NCI-H146 treated with DMSO at 0.1 percent for 48 hours (cell line): ENCODE results near the gene TBX20.
A peak's percentile ranks its signal among the peaks of the same experiment; 100 is the strongest.
"Not testable (repeated sequence)": the region's sequence is repeated elsewhere in the genome, so short reads cannot be mapped to it uniquely, and the experiment has no call there.

Source experiments
- DNase-seq: peaks from one replicate; lab custom pipeline; 2025; ENCODE audit not compliant: unreplicated experiment; lab: John Stamatoyannopoulos, UW

TBX20 gene

DNA sequence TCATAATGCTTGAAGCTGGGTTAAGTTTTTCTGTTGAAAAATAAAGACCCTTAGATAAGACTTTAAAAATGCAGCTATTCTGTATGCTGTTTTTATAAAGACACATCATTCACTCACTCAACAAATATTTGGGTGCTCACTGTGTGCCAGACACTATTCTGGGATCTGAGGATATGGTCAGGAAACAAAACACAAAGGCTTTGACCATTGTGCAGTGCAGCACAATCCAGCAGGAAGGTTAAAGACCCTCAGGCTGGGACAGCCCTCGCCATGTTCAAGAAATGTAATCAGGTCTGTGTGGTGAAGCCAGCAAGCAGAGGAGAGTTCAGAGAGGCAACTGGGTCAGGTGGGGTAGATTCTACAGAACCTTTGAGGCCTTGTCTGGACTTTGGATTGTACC, 31.5 kb downstream of the TBX20 start:
- DNase-seq, result not testable (repeated sequence)

DNA sequence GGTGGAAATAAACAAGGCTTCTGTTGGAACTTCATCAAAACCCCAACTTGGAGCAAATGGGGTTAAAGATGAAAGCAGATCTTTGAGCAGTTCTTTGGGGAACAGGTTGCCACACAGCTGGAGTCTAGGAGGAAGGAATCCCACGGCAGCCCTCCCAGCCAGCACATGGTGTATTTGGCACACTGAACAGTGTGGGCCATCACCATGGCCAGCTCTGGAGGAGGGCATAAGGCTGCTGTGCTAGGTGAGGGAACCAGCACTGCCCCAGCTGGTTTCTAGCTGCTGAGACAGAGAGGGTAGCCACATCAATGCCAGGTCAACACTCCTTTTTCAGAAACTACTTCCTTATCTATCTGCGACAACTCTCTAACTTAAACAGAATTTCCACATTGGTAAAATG, 33.7 kb downstream of the TBX20 start:
- not testable (repeated sequence) for DNase-seq

DNA sequence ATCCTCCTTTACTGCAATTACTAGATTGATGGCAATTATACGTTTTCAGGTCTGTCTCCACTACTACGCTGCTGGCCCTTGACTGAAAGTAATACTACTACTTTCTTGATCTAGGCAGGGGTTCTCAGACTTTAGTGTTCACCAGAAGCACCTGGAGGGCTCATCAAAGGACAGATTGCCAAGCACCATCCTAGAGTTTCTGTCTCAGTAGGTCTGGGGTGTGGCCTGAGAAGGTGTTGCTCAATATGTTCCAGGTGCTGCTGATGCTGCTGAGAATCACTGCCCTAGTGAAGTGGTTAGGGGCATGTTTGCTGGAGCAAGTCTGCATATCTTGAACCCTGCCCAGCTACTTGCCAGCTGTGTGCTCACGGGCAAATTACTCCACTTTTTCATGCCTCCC, 37.9 kb downstream of the TBX20 start:
- DNase-seq, result not testable (repeated sequence)

DNA sequence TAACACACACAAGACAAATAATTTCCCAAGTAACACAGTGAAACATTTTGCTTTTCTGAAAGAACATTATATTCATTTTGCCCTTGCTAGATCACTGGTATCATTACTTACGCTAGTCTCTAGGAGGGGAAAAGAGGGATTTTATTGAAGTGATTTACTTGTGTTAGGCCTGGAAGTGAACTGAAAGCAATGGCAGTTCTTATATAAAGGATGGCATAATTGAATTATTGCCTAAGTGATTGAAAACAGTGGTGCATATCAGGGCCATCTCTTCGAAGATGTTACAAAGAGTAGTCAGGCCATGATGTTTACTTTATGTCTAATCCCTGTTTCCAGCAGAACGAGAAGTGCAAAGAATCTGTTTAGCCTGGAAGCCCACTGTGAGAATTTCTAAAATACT, 38.8 kb downstream of the TBX20 start:
- not testable (repeated sequence) for DNase-seq

DNA sequence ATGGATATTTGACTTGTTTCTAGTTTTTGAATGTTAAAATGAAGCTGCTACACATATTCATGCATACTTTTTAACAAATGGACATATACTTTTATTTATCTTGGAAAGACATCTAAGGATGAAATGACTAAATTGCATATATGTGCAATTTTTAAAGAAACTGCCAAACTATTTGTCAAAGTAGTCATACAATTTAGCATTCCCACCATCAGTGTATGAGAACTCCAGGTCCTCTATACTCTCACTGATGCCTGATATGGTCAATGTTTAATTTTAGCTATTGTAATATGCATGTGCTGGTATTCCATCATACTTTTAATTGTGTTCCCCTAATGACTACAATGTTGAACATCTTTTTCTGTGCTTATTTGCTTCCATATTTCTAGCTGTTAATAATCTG, 47.0 kb downstream of the TBX20 start:
- not testable (repeated sequence) for DNase-seq

DNA sequence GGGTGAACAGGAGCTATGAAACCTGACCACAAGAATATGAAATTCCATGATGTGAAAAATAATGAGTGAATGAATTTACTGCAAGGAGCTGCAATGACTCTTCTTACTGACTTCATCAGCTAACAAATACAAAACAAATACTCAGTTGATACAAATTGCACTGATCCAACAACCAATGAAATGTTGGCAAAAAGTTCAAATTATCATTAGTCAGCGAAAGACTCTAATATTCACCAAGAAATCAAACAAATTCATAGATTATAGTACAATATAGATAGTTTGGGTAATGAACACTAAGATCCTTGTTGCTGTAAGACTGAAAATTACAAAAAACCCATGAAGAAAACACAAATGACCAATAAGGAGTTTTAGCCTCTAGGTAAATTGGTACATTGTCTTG, 49.0 kb downstream of the TBX20 start:
- DNase-seq, result not testable (repeated sequence)

DNA sequence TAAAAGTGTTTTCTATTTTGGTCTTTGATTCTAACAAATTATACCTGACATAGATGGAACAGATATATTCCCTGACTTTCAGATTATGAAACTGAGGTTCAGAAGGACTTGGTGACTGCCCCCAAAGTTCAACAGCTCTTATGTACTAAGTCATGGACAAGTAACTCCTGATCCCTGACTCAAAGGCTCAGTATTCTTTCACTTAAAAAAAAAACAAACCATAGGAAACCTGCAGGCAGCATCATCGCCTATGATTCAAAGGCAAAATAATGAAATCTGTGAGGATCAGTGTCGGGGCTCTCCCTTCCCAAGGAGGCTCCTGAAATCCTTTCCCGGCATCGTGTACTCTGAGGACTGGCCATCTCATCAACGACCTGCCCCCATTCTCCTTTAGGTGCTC, 49.9 kb downstream of the TBX20 start:
- DNase-seq, result not testable (repeated sequence)

DNA sequence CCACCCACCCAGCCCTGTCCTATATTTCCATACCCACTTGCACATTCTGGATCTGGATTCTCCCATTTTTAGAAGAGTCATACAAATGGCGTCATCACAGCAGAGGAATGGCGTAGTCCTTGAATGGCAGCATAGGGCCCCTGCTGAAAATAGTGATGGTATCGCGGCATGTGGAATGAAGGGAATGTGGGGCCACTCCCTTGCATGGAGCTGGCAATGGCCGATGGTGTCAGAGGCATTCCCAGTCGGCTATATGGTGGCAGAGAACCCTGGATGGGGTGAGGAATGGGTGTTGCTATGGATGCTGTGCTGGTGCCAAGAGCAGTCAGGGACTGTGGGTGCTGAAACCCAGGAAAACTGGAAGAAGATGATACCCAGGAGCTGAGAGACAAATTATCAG, 51.5 kb downstream of the TBX20 start:
- not testable (repeated sequence) for DNase-seq

DNA sequence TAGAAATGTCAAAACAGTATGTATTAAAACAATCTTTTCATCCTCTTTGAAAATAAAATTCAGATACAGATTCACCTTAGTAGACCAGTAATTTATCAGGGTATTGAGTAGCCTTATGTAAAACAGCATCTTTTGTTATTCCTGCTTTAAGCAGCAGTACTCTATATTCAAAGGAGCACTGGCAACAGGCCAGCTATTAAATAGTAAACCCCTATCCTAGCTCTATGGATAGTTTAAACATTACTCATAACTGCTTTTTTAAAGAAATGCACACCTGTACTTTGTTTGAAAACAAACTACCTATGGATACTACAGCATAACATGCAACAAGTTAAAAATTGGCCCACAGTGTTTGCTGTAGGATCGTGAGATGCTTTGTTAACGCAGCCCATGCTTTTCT, 53.7 kb downstream of the TBX20 start:
- peak; percentile 16 for DNase-seq

DNA sequence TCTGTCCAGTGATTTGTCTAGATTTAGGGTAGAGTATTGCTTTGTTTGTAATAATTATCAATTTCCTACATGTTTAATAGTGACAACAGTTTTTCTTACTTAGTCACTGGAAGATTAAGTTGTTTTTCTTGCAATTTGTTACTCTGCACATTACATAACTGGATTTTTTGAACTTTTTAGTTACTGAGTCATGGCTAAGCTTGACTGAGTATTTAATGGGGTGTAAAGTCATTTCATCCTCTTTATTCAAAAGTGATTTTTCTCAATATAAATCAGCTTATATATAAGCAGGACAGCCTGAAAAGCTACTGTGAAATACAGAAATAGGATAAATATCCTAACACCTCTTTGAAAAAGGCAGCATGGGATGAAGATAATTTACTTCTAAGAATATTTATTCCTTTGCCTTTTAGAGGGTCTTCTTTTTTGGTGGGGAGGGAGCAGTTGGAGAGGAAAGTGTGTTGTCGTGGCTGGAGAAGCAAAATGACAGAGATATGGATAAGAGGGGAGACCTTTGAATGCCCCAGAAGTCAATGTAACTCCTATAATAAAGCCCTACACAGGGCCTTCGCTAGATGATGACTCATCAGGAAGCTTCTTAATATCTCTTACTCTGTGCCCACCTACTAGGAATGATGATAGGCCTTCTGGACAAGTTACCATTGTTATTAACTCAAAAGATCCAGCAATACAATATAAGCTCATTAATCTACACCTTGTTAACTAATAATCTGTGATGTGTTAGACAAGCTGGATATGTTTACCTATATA, 55.3 kb downstream of the TBX20 start:
- DNase-seq, result not testable (repeated sequence)

DNA sequence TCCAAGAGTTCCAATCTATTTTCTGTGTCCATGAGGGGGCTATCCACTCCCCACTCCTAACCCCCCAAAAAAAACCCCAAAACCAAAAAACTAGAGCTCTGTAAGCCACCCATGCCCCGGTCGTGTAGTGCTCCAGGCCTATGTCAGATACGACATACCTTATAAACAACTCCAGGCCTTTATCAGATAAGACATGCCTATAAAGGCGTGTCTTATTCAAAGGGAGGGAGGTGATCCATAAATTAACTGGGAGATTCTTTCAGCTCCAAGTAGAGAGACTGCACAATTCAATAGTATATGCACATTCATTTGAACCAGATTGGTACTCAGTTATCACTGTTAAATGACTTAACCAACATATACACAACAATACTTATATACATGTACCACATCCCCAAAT, 62.3 kb downstream of the TBX20 start:
- DNase-seq, result not testable (repeated sequence)

DNA sequence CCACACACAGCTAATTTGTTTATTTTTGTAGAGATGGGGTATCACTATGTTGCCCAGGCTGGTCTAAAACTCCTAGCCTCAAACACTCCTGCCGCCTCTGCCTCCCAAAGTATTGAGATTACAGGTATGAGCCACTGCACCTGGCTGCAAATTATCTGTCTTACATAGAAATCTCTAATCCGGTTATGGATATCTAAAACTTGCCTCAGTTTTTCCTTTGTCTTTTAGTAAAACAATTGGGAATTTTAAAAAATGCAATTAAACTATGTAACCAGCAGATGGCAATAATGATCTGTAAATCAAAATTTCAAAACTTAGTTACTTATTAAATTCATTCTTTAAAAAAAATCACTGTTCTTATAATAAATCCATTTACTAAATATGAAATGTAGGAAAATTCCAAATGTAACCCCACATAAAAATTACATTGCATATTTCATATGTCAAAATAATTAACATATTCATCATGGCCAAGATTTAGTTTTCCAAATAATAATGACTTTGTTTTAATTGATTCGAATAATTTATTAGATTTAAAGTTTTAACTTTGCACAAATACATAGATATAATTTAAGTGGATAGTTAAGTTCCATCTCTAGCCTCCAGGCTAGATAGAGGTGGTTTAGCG, 63.6 kb downstream of the TBX20 start:
- DNase-seq, result not testable (repeated sequence)

DNA sequence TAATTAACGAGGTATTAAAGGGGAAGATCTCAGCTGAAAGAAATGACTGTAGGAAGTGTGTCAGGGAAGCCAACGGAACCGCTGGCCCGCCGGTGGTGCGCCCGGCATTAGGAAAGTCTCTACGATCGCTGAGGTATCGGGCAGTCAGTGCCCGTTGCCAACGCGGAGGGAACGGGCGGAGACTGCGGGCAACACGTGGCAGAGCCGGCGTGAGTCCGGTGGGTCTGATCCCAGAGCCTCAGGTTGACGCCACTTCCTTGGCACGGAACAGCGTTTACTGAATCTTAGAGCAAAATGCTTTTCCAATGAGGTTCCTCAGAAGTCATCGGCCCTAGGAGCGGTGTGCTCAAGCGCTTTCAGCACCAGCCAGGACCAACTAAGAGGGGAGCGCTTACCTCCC, 67.1 kb downstream of the TBX20 start:
- not testable (repeated sequence) for DNase-seq

DNA sequence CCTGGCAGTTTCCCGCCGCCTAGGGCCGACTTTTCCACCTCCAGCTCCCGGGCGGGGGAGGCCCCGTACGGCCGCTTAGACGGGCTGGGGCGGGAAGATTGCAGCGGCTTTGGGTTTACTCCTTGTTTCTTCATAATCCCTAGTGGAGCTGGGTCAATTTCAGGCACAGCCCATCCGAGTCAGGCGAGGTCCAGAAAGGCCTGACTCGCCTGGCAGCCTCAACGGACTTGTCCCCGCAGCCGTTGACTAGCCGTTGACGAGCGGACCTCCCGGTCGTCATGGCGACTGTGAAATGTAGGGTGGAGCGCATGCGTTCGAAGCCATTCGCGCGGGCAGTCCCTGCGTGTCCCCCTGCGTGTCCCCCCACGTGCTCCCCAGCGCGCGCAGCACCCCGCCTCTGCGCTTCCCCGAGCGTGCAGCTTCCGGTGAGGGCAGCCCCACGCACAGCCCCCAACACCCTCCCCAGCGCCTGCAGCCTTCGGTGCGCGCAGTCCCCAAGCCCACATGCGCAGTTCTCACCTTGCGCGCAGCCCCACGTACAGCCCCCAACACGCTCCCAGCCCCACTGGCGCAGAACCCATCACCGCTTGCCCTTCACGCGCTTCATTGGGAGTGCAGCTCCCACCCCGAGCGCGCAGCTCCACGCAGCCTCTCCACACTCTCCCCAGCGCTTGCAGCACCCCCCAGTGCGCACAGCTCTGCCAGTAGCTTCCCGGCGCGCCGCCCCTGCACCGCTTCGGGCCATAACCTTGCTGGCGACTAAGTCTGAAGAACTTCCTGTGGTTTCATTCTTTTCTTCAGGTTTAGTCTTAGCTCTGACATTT, 67.8 kb downstream of the TBX20 start:
- peak; percentile 54 for DNase-seq

DNA sequence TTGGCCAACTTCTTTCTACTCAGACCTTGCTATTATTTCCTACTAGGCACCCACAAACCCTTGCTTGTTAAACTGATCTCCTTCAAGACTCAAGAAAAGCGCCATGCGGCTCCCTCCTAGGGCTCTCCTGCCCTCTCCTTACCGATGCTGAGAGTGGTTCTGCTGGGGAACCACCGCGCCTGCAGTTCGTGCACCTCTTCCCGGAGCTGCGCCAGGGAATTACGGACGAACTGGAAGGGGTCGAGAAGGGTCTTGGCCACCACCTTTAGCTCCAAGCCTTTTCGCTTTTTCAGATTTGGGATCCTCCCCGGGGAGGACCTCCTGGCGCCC, 68.4 kb downstream of the TBX20 start:
- DNase-seq, result not testable (repeated sequence)

DNA sequence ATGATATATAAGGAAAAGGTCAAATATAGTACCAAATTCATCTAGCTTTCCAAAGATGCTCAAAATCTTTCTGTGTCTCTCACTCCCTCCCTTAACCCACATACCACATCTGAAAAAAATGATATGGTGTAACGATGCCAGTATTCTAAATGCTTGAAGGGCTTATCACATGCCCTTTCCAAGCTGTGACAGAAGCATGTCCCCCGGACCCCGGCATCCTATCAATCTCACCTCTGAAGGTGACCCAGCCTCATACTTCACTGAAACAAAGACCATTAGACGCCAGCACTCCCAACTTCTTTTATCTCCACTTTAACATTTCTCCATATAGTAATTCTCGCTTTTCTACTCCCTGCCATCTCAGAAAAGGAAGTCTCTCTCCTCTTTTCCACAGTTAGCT, 68.9 kb downstream of the TBX20 start:
- DNase-seq, result not testable (repeated sequence)

DNA sequence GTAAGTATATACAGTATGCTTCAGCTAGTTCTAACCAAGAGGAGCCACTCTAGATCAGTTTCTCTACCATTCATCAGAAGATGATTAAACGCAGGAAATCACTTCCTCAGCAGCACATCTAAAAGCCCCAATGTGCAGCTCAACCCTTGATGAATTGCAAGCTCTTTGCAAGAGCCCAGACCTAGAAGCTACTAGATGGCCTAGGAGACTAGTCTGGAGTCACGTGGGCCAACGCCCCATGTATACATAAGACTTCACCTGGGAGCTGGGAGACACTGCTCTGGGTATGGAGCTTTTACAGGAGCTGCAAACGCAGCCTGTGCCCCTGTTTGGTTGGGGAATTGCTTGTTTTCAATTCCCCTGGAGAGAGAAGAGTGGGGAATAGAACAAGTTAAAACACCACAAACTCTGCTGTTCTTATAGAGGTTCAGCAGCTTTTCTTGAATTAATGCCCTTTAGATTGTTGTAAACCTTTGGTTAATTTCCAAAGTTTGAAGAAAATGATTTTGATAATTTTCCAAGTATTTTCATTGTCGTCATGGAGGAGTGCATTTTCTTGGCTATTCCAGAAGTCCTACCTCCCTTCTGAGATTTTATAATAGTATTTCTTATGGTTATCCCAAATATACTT, 69.9 kb downstream of the TBX20 start:
- DNase-seq, result not testable (repeated sequence)

DNA sequence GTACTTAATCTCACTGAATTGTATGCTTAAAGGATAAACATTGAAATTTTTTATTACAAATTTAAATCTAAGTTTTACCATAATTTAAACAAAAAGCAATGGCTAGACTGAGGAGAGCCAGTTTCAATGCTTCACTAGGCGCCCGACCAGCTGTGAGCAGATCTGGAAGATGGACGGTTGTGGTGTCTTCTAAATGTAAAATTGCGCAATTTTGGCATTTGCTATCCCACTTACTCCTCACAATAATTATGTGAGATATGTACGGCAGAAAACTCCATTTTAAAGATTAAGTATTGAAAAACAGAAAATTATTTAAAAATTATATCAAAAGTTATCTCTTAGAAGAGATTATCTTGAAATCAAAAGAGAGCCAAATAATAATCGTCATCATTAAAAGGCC, 73.2 kb downstream of the TBX20 start:
- DNase-seq, result not testable (repeated sequence)

DNA sequence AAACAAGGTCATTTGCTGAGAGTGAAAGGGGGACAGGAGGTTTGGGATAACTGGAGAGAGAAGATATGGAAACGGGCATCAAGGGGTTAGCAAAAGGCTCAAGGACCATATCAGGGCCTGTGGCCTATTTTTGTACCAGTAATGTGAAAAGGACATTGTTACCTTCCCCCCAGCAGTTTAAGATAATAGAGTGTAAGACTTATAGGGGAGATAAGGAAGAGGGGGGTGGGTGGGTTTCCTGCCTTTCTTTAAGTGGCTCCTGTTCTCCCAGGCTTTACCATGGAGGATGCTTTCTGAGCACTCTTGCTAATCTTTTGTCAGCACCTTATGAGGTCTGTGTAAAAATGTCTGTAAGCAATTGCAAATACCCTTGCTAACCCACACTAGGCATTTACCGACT, 80.7 kb downstream of the TBX20 start:
- not testable (repeated sequence) for DNase-seq

DNA sequence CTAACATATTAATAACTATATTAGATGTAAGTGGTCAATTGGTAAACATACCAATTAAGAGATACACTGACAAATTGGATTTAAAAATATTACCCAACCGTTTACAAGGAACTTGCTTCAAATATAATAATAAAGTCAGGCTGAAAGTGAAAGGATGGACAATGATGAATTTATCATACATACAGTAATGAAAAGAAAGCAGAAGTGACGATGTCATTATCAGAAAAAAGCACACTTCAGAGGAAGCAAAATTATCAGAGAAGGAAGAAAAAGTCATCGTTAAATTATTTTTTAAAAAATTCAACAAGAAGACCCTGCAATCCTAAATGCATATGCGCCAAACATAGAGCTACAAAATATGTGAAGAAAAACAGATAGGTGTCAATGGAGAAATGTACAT, 81.8 kb downstream of the TBX20 start:
- DNase-seq, result not testable (repeated sequence)

DNA sequence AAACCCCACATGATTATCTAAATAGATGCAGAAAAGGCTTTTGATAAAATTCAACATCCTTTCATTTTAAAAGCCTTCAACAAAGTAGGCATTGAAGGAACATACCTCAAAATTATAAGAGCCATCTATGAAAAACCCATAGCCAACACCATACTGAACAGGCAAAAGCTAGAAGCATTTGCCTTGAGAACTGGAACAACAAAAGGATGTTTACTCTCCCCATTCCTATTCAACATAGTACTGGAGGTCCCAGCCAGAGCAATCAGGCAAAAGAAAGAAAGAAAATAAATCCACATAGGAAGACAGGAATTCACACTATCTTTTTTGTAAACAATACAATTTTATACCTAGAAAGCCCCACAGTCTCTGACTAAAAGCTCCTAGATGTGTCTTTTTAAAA, 86.2 kb downstream of the TBX20 start:
- not testable (repeated sequence) for DNase-seq
